GM21360 (cell line): ENCODE data around the gene PACRG.

ENCODE experiments used
- ATAC-seq: cut with Tn5 transposase; IDR thresholded peaks from one replicate; pipeline ENCODE4 v1.9.1; 2021; ENCODE audit warnings: mild to moderate bottlenecking, moderate library complexity; ENCODE audit not compliant: unreplicated experiment

Gene PACRG

GRCh38 chr6:162709431-162709830, 18.3 kb upstream of the PACRG start:
- ATAC-seq = no peak

- ATAC-seq = no peak
Measured at GRCh38 chr6:162710419-162710818, 17.4 kb upstream of the PACRG start.

- no peak for ATAC-seq
Measured at GRCh38 chr6:162710936-162711335, 16.8 kb upstream of the PACRG start.

GRCh38 chr6:162711376-162711775, 16.4 kb upstream of the PACRG start:
- no peak for ATAC-seq

- no peak for ATAC-seq
Measured at GRCh38 chr6:162712694-162713093, 15.1 kb upstream of the PACRG start.

- ATAC-seq = no peak
Measured at GRCh38 chr6:162713974-162714780, 13.6 kb upstream of the PACRG start.

GRCh38 chr6:162715601-162716000, 12.2 kb upstream of the PACRG start:
- ATAC-seq = no peak

- ATAC-seq = no peak
Measured at GRCh38 chr6:162719528-162719927, 8.2 kb upstream of the PACRG start.

GRCh38 chr6:162721404-162721687, 6.4 kb upstream of the PACRG start:
- no peak for ATAC-seq

GRCh38 chr6:162722226-162722625, 5.5 kb upstream of the PACRG start:
- ATAC-seq = no peak

- no peak for ATAC-seq
Measured at GRCh38 chr6:162722633-162723032, 5.1 kb upstream of the PACRG start.

GRCh38 chr6:162726947-162727321, 840 bp upstream of the PACRG start:
- peak; percentile 6 for ATAC-seq

- no peak for ATAC-seq
Measured at GRCh38 chr6:162728197-162728596, 423 bp downstream of the PACRG start.

GRCh38 chr6:162728706-162729105, 932 bp downstream of the PACRG start:
- ATAC-seq = no peak

GRCh38 chr6:162730502-162730901, 2.7 kb downstream of the PACRG start:
- ATAC-seq = no peak

- ATAC-seq = no peak
Measured at GRCh38 chr6:162733489-162733888, 5.7 kb downstream of the PACRG start.

GRCh38 chr6:162736961-162737360, 9.2 kb downstream of the PACRG start:
- no peak for ATAC-seq

- no peak for ATAC-seq
Measured at GRCh38 chr6:162750776-162751175, 23.0 kb downstream of the PACRG start.

- ATAC-seq = no peak
Measured at GRCh38 chr6:162751211-162751859, 23.6 kb downstream of the PACRG start.

GRCh38 chr6:162753775-162754174, 26.0 kb downstream of the PACRG start:
- ATAC-seq = no peak

GRCh38 chr6:162770136-162770535, 42.4 kb downstream of the PACRG start:
- ATAC-seq = no peak

GRCh38 chr6:162770955-162771354, 43.2 kb downstream of the PACRG start:
- ATAC-seq = no peak

- no peak for ATAC-seq
Measured at GRCh38 chr6:162772466-162772865, 44.7 kb downstream of the PACRG start.
